Activated CD8-positive, alpha-beta memory T cell treated with anti-CD3 and anti-CD28 coated beads for 24 hours (primary cell): ENCODE results near the gene FCRL5.
"Not testable (repeated sequence)": the region's sequence is repeated elsewhere in the genome, so short reads cannot be mapped to it uniquely, and the experiment has no call there.

Experiments
- DNase-seq: peaks from one replicate; pipeline ENCODE4 v3.0.0-alpha.2; 2020

FCRL5 gene

GRCh38 chr1:157487096-157487495 lies 65.2 kb downstream of the FCRL5 start:
- no peak for DNase-seq

DNA sequence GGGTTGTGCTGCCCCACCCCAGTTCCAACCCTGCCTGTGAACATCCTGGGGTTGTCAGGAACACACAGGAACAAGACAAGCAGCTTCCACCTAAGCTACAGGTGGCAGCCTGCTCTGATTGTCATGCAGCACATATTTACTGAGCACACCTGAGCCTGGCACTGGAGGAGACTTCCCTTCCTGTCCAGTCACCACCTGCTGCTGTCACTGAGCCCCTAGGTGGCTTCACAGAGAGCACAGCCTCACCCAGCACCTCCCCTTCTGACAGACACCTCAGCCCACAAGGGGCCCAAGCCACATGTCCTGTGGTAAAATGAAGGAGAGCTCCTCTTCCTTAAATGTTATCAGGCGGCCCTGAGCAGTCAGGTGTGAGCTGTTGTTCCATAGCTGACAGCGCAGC lies 65.9 kb downstream of the FCRL5 start:
- not testable (repeated sequence) for DNase-seq

DNA sequence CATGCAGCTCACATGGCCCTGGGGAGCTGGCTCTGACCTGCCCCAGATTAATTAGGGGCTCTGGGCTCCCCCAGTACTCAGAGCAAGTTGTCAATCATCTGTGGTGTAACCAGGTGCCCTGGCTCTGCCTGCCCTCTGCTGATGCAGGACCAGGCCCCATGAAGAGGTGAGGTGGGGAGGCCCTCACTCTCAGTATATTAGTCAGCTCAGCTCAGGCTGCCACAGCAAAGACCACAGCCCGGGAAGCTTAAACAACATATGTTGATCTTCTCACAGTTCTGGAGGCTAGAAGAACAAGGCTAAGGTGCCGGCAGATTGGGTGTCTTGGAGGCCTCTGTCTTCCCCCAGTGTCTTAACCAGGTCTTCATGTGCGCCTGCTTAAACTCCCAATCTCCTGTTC lies 66.5 kb downstream of the FCRL5 start:
- DNase-seq = no peak

- DNase-seq = no peak
These were observed 67.7 kb downstream of the FCRL5 start for GRCh38 chr1:157484573-157484972.

- DNase-seq = no peak
These were observed 68.7 kb downstream of the FCRL5 start for GRCh38 chr1:157483635-157484034.

DNA sequence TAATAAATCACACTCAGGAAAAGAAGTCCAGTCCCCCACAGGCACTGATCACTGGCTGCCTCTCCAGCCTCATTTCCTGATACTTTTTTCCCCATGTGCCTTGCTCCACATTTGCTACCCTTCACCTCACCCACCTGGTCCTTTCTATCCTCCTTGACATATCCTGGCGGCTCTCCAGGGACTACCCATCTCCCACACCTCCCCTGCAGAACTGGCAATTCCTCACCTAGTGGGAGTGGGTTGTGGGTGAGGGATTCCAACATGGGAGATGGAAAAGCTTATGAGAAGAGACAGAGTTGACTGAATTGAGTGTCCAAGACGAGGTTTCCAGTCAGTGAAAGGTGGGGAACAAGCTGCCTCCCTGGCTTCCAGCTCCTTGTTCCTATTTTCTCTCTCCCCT lies 69.6 kb downstream of the FCRL5 start:
- DNase-seq = no peak

DNA sequence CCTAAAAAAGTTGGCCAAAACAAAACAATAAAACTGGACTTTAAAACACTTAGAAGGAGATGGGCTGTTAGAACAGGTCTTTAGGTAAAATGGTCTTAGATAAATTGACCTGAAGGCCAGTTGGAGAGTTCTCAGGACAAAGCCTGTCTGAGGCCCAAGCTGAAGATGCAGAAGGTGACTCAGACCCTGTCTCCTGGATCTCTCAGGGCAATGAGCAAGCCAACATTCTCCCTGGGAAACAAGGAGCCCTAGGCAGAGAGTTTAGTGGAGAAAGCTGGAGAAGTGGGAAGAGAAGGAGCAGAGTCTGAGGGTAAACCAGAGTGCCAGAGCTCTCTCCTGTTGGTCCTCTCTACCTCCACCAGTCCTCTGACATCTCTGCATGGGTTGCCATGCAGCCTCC lies 70.1 kb downstream of the FCRL5 start:
- DNase-seq = no peak

DNA sequence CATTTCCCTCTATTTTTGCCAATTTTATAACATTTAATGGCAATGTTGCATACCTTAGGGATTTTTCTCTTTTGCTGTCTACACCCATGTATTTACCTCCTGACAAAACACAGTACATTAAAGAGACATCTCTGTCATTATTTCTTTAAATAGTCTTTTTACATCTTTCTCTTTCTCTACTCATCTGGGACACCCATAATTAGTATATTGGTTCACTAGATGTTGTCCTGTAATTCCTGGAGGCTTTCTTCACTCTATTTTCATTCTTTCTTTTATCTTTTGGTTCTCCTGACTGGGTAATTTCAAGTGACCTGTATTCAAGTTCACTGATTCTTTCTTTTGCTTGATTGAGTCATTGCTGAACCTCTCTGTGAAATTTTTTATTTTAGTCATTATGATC lies 74.3 kb downstream of the FCRL5 start:
- DNase-seq = no peak

DNA sequence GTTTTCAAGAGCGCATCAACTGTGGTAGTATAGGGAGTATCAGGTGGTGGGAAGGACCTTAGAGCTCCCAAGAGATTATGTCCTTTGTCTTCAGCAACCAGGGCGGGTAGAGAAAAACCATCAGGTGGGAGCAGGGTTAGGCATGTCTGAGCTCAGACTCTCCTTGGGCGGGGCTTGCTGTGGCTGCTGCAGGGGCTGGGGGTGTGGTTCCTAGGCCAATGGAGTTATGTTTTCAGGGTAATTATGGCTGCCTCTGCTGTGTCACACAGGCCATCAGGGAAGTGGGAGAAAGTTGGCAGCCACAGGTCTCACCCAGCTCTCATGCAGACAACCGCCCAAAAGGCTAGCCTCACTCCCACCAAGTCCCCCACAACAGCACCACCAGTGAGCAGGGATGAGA lies 74.9 kb downstream of the FCRL5 start:
- no peak for DNase-seq

DNA sequence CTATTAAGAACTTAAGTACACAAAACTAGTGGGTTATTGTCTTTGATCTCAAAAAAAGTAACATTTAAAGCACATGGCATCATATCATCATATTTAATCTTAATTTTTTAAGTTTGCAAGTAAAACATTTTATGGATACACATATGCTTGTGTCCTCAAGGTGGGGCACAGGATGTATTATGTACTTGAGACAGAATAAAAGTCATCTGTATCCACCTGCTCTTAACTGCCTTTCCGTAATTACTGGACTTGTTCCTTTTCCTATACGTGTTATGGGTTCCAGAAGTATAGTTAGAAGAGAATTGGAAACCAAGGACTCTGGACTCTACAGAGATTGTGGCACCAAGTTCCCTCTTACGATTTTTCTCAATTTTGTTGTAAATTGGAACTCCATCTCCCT lies 79.4 kb downstream of the FCRL5 start:
- DNase-seq = no peak

DNA sequence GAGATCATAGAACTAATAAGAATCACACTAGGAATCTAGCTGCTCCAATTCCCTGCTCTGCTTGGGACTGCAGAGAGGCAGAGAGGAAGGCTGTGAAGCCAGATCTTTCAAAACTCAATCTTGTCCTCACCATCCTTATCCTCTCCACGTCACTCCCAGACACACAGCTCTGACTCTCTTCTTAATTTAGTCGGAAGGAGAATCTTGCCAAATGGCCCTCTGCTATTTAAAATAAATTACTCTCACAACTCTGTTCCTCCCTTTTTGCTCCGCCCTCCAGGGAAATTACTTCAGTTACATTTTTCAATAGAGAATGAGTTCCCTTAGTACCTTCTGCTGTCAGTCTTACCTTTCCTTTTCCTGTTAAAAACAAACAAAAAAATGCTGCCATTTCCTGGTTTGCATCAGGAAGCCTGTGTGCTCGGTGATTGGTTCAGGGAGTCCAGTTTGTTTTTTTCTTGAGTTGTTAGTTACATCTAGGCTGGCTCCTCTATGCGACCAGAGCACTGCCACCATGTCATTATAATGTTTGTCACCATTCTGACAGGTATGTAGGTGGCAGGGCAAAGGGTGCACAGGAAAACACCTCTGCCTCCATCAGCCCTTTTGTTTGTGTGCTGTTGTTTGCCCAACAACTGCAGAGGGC lies 80.1 kb downstream of the FCRL5 start:
- DNase-seq = no peak

GRCh38 chr1:157471531-157471930 lies 80.8 kb downstream of the FCRL5 start:
- no peak for DNase-seq

DNA sequence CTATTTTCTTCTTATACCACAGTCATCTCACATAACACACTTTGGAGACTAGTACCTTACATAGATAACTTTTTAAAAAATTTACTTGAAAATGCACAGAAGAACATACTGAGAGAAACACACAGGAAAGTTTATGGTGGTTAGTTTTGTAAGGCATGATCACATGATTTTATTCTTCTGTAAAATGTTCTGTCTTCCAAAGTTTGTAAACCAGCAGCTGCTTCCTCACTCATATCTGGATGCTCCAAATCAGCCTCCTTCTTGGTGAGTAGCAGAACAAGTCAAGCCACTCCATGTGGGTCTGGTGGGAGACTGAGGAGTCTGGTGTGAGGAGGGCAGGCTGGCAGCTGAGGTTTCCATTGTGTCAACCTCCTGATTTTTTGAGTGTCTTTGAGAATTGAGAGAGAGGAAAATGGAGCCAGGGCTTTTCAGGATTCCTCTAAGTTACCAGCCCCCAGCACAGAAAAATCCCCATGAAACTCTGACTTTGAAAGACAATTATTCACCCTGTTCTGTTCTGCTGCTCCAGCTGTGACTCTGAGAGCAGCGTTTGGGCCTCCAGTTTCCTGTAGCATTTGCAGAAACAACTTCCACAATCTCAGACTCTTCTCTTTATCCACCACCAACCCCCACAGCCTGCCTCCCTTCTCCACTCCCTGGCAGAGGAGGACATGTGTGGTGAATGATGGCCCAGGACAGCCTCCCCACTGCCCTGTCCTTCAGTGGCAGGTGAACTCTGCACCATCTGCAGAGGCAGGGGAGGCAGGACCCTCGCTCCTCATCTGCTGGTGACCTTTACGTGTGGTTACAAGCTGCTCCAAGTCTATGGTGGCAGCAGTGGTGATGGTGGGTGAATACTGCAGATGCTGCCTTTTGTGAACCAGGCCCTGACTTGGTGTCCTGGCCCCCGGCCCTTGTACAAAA lies 82.3 kb downstream of the FCRL5 start:
- no peak for DNase-seq

GRCh38 chr1:157469300-157469699 lies 83.0 kb downstream of the FCRL5 start:
- DNase-seq = no peak

- DNase-seq = no peak
These were observed 86.3 kb downstream of the FCRL5 start for GRCh38 chr1:157466011-157466410.
